BLaER1 (cell line): Measurements from ENCODE around the gene CACNA1C.
"Not testable (repeated sequence)": the region's sequence is repeated elsewhere in the genome, so short reads cannot be mapped to it uniquely, and the experiment has no call there.

Experiments used
- H3K27ac ChIP-seq: shearing (Covaris generic); formaldehyde crosslinking; 2 replicates; pipeline ENCODE4 v1.8.1; 2022
- H3K27me3 ChIP-seq: shearing (Covaris generic); formaldehyde crosslinking; 2 replicates; pipeline ENCODE4 v1.8.1; 2022
- H3K36me3 ChIP-seq: shearing (Covaris generic); formaldehyde crosslinking; 2 replicates; pipeline ENCODE4 v1.8.1; 2022
- H3K4me1 ChIP-seq: shearing (Covaris generic); formaldehyde crosslinking; 2 replicates; pipeline ENCODE4 v1.8.1; 2022
- H3K4me2 ChIP-seq: shearing (Covaris generic); formaldehyde crosslinking; 2 replicates; pipeline ENCODE4 v1.8.1; 2022
- H3K4me3 ChIP-seq: shearing (Covaris generic); formaldehyde crosslinking; 2 replicates; pipeline ENCODE4 v1.8.1; 2022
- H3K9ac ChIP-seq: shearing (Covaris generic); formaldehyde crosslinking; 2 replicates; pipeline ENCODE4 v1.8.1; 2022
- H3K9me3 ChIP-seq: shearing (Covaris generic); formaldehyde crosslinking; 2 replicates; pipeline ENCODE4 v1.8.1; 2022
- H4K20me1 ChIP-seq: shearing (Covaris generic); formaldehyde crosslinking; 2 replicates; pipeline ENCODE4 v1.8.1; 2022
- Cebpa-rat ChIP-seq: shearing (Covaris generic); IDR thresholded peaks from 2 replicates; pipeline ENCODE4 v1.8.1; 2022

The CACNA1C gene

DNA sequence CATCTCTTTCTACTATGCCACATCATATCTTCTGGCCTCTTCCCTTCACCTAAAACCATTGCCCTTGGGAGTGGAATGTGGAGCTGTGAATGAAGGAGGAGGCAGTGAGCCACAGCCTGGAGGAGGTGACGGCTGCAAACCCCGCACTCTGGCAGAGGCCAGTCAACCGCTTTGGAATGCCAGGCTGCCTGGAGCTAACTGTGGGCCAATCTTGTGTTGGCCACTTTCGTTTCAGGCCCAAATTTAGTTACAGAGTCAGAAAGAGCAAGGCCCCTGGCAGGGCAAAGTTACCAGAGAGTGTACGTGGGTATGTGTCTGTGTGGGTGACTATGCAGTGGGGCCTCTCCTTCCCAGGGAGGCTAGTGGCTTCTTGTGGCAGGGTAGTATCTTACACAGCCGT lies 40.1 kb downstream of the CACNA1C start:
- Histone ChIP-seq H3K4me1 (peaks cover 6% of the 10 kb centered on the region), H3K4me2 (no peak overlapping the region), H3K4me3 (no peak overlapping the region), H3K27ac (no peak overlapping the region), H3K9me3 (no peaks in the 10 kb centered on the region), H3K9ac (no peak overlapping the region), H3K27me3 (no peaks in the 10 kb centered on the region), H3K36me3 (no peaks in the 10 kb centered on the region), H4K20me1 (no peaks in the 10 kb centered on the region)
- no peak for TF ChIP-seq Cebpa-rat

GRCh38 chr12:2094597-2094996 lies 41.8 kb downstream of the CACNA1C start:
- no peak overlapping the region for H3K4me3 ChIP-seq
- TF ChIP-seq Cebpa-rat, result no peak

DNA sequence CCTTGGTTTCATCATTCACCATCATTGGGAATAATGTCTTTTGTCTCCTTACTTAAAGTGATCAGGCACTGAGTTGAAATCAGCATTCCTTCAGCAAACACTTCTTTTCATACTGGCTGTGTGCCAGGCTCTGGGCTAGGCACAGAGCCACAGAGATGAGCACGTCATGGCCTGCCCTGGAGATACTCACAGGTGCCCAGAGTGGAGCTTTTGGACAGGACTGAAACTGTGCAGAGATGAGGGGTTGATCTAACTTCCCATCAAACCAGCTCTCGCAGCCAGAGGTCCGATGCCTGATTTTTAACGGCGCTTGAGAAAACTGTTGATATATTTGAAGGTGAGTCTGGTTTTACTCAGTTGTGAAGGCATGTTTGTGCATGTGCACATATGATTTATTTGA lies 43.1 kb downstream of the CACNA1C start:
- Histone ChIP-seq H3K4me2 (no peak overlapping the region), H3K9ac (no peak overlapping the region), H3K36me3 (no peaks in the 10 kb centered on the region), H3K9me3 (no peaks in the 10 kb centered on the region), H3K27me3 (no peaks in the 10 kb centered on the region), H3K27ac (no peak overlapping the region), H3K4me3 (no peak overlapping the region), H3K4me1 (peaks cover 6% of the 10 kb centered on the region), H4K20me1 (no peaks in the 10 kb centered on the region)
- TF ChIP-seq Cebpa-rat, result no peak

More at GRCh38 chr12:2094597-2094996, 41.8 kb downstream of the CACNA1C start:
- no peaks in the 10 kb centered on the region for H3K36me3 ChIP-seq
- peaks cover 6% of the 10 kb centered on the region for H3K4me1 ChIP-seq
- no peak overlapping the region for H3K9ac ChIP-seq
- peak overlapping the region; percentile 31 for H3K4me2 ChIP-seq
- H3K27ac ChIP-seq, result no peak overlapping the region
- H3K27me3 ChIP-seq, result no peaks in the 10 kb centered on the region
- H4K20me1 ChIP-seq, result no peaks in the 10 kb centered on the region
- H3K9me3 ChIP-seq, result no peaks in the 10 kb centered on the region

DNA sequence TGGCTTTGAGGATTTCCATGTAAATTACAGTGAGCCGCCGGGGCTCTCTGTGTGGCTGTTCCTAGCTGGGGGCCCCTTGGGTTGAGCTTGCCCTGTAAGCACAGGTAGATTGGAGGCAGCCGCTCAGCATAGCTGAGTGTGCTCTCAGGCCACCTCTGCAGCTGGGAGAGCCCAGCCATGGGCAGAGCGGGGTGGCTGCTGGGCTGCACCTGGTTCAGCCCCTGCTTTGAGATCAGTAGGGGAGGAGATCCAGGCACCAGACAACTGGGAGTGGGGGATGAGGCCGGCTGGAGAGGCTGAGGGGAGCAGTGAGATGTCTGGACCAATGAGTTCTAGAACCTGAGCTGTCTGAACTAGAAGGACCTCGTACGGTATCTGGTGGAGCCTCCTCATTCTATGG lies 44.8 kb downstream of the CACNA1C start:
- H3K4me3 ChIP-seq, result no peak overlapping the region
- H3K4me1 ChIP-seq, result peaks cover 6% of the 10 kb centered on the region
- no peak for TF ChIP-seq Cebpa-rat
- no peaks in the 10 kb centered on the region for H3K36me3 ChIP-seq
- no peak overlapping the region for H3K27ac ChIP-seq
- no peaks in the 10 kb centered on the region for H3K27me3 ChIP-seq
- no peak overlapping the region for H3K4me2 ChIP-seq
- no peak overlapping the region for H3K9ac ChIP-seq
- H3K9me3 ChIP-seq, result no peaks in the 10 kb centered on the region
- H4K20me1 ChIP-seq, result no peaks in the 10 kb centered on the region

DNA sequence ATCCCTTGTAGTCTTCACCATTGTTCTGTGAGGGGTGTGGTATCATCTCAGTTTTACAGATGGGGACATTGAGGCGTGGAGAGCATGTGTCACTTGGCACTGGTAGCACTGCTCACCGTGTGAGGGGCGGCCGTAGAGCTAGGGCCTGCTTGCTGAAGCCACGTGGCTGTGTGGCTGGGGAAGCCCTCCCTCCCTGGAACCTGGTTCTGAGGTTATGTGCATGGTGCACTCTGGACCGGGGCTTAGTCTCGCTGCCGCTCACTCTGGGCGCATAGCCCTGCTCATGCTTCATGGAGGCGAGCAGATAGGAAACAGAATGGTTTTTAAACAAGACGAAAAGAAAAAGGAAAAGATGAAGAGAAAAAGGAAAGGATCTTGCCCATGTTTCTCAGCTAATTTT lies 46.1 kb downstream of the CACNA1C start:
- H3K4me2 ChIP-seq, result no peak overlapping the region
- H3K36me3 ChIP-seq, result no peaks in the 10 kb centered on the region
- H3K4me1 ChIP-seq, result peaks cover 6% of the 10 kb centered on the region
- no peak overlapping the region for H3K27ac ChIP-seq
- H3K9me3 ChIP-seq, result no peaks in the 10 kb centered on the region
- H3K27me3 ChIP-seq, result no peaks in the 10 kb centered on the region
- H3K4me3 ChIP-seq, result no peak overlapping the region
- no peaks in the 10 kb centered on the region for H4K20me1 ChIP-seq
- no peak overlapping the region for H3K9ac ChIP-seq
- TF ChIP-seq Cebpa-rat, result no peak

DNA sequence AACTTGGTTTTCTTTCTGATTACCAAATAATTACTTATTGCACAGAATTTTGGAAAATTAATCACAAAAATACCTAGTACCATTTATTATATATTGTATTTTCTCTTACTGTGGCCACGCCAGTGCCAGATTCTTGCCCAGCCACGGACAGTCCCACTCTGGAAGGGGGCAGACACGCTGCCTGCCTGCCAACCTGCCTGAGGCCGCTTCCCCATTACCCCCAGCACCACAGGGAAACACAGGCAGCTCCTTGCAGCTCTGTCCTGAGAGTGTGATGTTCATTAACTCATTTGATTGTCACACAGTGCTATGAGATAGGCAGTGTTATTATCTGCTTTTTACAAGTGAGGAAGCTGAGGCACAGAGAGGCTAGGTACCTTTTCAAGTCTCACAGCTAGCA lies 46.8 kb downstream of the CACNA1C start:
- no peaks in the 10 kb centered on the region for H3K36me3 ChIP-seq
- H3K9me3 ChIP-seq, result no peaks in the 10 kb centered on the region
- H3K4me1 ChIP-seq, result peaks cover 3% of the 10 kb centered on the region
- no peaks in the 10 kb centered on the region for H4K20me1 ChIP-seq
- no peaks in the 10 kb centered on the region for H3K27me3 ChIP-seq
- TF ChIP-seq Cebpa-rat, result no peak
- H3K27ac ChIP-seq, result no peak overlapping the region
- no peak overlapping the region for H3K9ac ChIP-seq
- H3K4me2 ChIP-seq, result no peak overlapping the region
- H3K4me3 ChIP-seq, result no peak overlapping the region

- TF ChIP-seq Cebpa-rat, result no peak
- Histone ChIP-seq H3K27me3 (no peaks in the 10 kb centered on the region), H3K9me3 (peaks cover 6% of the 10 kb centered on the region; the same call in 1 of the 2 replicates), H3K9ac (no peak overlapping the region), H3K4me3 (no peak overlapping the region), H4K20me1 (no peaks in the 10 kb centered on the region), H3K36me3 (no peaks in the 10 kb centered on the region), H3K4me1 (no peaks in the 10 kb centered on the region), H3K4me2 (no peak overlapping the region), H3K27ac (no peak overlapping the region)
Observed at GRCh38 chr12:2101359-2101758, 48.6 kb downstream of the CACNA1C start.

GRCh38 chr12:2101771-2102170 lies 49.0 kb downstream of the CACNA1C start:
- H3K27ac ChIP-seq, result no peak overlapping the region
- no peak for TF ChIP-seq Cebpa-rat
- H3K4me3 ChIP-seq, result no peak overlapping the region
- H3K27me3 ChIP-seq, result no peaks in the 10 kb centered on the region
- no peak overlapping the region for H3K9ac ChIP-seq
- H3K4me1 ChIP-seq, result no peaks in the 10 kb centered on the region
- no peak overlapping the region for H3K4me2 ChIP-seq
- peaks cover 7% of the 10 kb centered on the region; the same call in 1 of the 2 replicates for H3K9me3 ChIP-seq
- H4K20me1 ChIP-seq, result no peaks in the 10 kb centered on the region
- H3K36me3 ChIP-seq, result no peaks in the 10 kb centered on the region

GRCh38 chr12:2102736-2103135 lies 49.9 kb downstream of the CACNA1C start:
- not testable (repeated sequence) for H3K27ac ChIP-seq, H3K4me2 ChIP-seq, H3K9me3 ChIP-seq, H3K4me1 ChIP-seq, H3K4me3 ChIP-seq, H3K27me3 ChIP-seq, H4K20me1 ChIP-seq, H3K36me3 ChIP-seq, H3K9ac ChIP-seq

GRCh38 chr12:2105387-2105786 lies 52.6 kb downstream of the CACNA1C start:
- H3K4me1 ChIP-seq, H4K20me1 ChIP-seq, H3K9me3 ChIP-seq, H3K27ac ChIP-seq, H3K27me3 ChIP-seq, H3K9ac ChIP-seq, H3K36me3 ChIP-seq, H3K4me3 ChIP-seq, H3K4me2 ChIP-seq: not testable (repeated sequence)

- Histone ChIP-seq H3K4me2 (no peak overlapping the region), H3K4me3 (no peak overlapping the region), H3K27ac (no peak overlapping the region), H3K9me3 (peaks cover 7% of the 10 kb centered on the region; the same call in 1 of the 2 replicates), H4K20me1 (no peaks in the 10 kb centered on the region), H3K36me3 (no peaks in the 10 kb centered on the region), H3K9ac (no peak overlapping the region), H3K4me1 (0 out of 2 replicates have a peak, but pooled peaks cover 5% of the 10 kb centered on the region), H3K27me3 (no peaks in the 10 kb centered on the region)
- no peak for TF ChIP-seq Cebpa-rat
Observed at GRCh38 chr12:2108166-2108565, 55.4 kb downstream of the CACNA1C start.
